Measurements from ENCODE around the gene VPS26B.

The VPS26B gene

DNA sequence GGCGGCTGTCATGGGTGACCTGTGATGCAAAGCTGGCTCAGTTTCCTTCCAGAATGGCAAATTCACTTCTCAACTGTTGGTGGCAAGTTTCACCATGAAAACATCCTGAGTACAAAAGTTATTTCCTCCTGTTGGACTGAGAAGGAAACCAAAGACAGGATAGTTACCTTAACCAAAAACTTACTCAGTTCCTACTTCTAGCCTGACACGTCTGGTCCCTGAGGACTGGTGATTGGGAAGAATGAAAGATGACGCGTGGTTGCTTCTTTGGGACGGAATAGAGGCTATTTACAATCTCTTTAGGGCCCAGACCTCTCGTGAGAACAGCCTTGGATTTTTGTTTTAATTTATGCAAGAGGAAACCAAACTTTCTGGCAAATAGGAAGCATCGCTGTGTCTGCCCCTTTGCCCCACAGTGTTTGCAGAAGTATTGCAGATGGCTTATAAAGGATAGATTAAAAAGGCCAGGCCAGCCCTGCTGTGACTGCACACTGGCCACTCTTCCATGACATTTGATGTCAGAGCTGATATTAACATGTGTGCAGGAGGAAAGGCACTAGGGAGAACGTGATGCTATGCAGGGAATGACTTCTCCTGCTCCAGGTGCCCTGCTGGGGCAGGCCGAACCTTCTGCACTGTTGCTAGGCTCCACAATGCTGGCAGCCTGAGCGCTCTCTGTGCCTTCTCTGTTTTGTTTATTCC is 7.6 kb downstream of the VPS26B start:
- TF ChIP-seq, protein P1, sequence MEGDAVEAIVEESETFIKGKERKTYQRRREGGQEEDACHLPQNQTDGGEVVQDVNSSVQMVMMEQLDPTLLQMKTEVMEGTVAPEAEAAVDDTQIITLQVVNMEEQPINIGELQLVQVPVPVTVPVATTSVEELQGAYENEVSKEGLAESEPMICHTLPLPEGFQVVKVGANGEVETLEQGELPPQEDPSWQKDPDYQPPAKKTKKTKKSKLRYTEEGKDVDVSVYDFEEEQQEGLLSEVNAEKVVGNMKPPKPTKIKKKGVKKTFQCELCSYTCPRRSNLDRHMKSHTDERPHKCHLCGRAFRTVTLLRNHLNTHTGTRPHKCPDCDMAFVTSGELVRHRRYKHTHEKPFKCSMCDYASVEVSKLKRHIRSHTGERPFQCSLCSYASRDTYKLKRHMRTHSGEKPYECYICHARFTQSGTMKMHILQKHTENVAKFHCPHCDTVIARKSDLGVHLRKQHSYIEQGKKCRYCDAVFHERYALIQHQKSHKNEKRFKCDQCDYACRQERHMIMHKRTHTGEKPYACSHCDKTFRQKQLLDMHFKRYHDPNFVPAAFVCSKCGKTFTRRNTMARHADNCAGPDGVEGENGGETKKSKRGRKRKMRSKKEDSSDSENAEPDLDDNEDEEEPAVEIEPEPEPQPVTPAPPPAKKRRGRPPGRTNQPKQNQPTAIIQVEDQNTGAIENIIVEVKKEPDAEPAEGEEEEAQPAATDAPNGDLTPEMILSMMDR (IDR thresholded peaks at IDR 0.05; ENCODE audit: extremely low read depth, missing control alignments): no peak
- no peak for DNase-seq (ENCODE audit: low spot score)

DNA sequence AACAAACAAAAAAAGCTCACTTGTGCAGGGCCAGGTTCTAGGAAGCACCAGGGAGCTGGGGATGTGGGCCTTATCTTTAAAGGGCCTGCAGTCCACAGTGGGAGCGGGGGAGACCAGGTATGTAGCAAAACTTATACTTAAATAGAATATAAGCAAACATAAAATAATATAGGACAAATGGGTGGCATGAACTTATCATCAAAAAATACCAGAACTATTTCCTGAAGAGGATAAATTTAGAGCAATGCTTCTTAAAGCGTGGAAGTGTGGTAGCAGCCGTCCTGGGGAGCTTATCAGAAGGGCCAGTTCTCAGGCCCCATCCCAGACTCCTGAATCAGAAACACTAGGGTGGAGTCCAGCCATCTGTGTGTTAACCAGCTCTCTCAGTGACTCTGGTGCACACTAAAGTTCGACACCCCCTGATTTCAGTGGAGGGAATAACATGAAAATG is 9.3 kb downstream of the VPS26B start:
- TF ChIP-seq, protein P1 (IDR thresholded peaks at IDR 0.05; ENCODE audit: extremely low read depth, missing control alignments): no peak
- DNase-seq (ENCODE audit: low spot score): no peak

DNA sequence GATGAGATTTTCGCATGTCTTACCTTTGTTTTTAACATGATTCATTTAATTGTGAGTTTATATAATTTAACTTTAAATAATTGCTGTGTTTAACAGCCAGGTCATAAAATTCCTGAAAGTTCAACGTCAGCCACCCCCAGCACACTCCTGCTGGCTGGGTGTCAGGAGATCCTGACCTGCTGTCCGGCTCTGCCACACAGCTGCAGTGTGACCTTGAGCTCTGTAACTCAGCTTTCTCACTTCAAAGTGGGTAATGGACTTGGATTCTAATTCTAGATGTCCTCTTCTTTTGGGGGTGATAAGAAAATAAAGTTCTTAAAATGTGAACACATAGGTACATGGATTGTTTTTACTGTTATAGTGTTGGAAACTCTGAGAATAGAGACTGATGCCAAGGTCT is 10.9 kb downstream of the VPS26B start:
- TF ChIP-seq, protein P1 (IDR thresholded peaks at IDR 0.05; ENCODE audit: extremely low read depth, missing control alignments): no peak
- DNase-seq (ENCODE audit: low spot score): no peak

DNA sequence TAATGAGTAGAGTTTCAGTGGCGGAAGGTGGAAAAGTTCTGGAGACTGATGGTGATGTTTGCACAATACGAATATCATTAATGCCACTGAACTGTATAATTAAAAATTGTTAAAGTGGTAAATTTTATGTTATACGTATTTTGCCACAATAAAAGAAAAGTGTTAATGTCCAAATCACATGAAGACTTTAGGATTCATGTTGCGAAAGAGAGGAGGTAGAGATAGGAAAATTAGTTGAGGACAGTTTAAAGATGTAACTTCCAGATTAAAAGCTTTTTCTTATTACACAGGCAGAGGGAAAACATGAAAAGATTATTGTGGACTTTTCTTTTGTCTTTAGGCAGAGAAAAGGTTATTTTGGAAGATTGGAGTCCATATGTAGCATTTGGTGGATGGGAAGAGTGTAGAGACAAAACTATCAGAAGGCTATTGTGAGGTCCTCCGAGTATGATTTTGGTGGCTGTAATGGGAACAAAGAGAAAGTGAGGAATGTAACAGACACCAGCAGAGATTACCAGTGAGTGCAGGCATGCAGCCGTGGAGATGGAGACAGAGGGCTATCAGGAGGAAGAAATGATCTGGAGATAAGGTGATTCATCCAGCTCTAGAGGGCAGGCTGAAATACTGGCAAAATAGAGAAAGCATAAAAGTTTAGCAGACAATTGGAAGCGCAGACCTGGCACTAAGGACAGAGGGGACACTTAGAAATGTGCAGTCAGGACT is 12.5 kb downstream of the VPS26B start:
- TF ChIP-seq, protein P1 (IDR thresholded peaks at IDR 0.05; ENCODE audit: extremely low read depth, missing control alignments): no peak
- DNase-seq (ENCODE audit: low spot score): no peak

DNA sequence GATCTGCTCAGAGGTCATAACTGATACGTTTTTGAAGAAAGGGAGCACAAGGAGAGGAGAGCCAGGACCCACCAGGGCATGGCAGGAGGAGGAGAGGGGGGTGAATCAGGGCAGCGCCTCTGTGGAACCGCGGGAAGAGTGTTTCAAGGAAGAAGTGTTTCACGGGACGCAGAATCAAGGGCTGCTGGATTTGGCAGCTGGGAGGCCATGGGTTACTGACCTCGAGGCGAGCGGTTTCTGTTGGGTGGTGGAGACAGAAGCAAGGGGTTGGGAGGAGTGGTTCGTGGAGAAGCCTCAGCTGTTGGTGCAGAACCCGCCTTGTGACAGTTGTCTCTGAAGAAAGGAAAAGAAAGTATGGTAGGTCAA is 13.1 kb downstream of the VPS26B start:
- TF ChIP-seq, protein P1 (IDR thresholded peaks at IDR 0.05; ENCODE audit: extremely low read depth, missing control alignments): no peak
- no peak for DNase-seq (ENCODE audit: low spot score)

DNA sequence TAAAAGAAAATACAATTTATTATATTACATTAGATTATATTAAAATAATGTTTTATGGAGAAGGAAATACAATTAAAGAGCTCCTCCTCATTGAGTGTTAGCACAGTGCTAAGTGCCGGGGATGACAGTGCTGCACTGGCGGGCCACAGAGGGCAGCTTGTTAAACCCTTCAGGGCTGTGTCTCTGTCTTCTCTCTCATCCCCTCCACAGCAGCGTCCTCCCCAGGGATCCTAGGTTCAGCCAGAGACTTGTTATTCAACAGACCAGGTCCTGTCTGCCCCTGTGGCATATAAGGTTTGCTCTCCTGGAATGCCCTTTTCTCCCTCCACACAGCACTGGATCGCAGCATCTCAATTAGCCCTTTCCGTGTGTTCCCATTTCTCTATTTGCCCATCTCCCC is 14.5 kb downstream of the VPS26B start:
- DNase-seq (ENCODE audit: low spot score): no peak
- TF ChIP-seq, protein P1 (IDR thresholded peaks at IDR 0.05; ENCODE audit: extremely low read depth, missing control alignments): no peak

DNA sequence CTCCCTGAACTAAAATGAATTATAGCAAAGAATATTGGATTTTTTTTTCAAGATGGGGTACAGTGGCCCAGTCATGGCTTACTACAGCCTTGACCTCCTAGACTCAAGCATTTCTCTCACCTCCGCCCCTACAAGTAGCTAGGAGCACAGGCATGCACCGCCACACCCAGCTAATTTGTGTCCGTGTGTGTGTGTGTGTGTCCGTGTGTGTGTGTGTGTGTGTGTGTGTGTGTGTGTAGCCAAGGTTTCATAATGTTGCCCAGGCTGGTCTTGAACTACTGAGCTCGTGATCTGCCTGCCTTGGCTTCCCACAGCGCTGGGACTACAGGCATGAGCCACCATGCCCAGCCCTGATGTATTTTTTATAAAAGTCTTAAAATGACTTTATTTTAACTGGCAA is 16.1 kb downstream of the VPS26B start:
- TF ChIP-seq, protein P1 (IDR thresholded peaks at IDR 0.05; ENCODE audit: extremely low read depth, missing control alignments): no peak

More for the DNA sequence above, 16.1 kb downstream of the VPS26B start:
- DNase-seq (ENCODE audit: low spot score): no peak
